Coronary artery (tissue), 2 donors: ENCODE measurements around the gene ZNF512.

Source experiments
- DNase-seq: peaks from one replicate; pipeline ENCODE4 v3.0.0-alpha.2; 2017; ENCODE audit warnings: low spot score
- H3K27ac ChIP-seq, 2 donors: fragments of 200-600 bp; sonication (generic); one replicate each; pipeline ENCODE4 v1.5.1; 2016 to 2019
- H3K4me3 ChIP-seq: fragments of 200-600 bp; sonication (generic); 2 replicates; pipeline ENCODE4 v1.5.1; 2016; ENCODE audit warnings: mild to moderate bottlenecking, moderate library complexity
- TF ChIP-seq, protein P1 (sequence below): fragments of 200-600 bp; sonication (generic); IDR thresholded peaks from one replicate; pipeline ENCODE4 v1.5.1; 2019; ENCODE audit warnings: antibody characterized with exemption

ZNF512 gene

DNA sequence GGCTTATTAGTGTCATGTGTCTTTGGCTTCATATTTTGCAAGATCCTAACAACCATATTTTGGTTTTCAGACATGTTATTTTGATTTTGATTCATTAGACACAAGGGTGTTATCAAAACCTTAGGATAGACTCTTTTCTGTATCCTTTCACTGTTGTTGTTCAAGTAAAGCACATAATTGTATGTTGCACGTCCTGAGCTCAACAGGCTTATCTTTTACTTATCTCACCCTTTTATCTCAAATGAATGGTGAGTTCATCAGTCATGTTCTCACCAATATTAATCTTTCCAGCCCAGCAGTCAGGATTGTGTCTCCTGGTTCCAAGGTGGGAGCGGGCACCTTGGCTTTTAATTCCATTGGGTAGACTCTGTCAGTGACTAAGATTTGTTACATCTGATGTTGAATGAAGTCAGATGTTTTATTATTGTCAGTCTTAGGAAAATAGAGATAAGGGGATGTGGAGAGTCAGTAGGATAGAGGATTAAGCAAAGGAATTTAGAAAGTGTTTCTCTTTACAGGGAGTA lies 57.9 kb downstream of the ZNF512 start:
- TF ChIP-seq, protein P1, sequence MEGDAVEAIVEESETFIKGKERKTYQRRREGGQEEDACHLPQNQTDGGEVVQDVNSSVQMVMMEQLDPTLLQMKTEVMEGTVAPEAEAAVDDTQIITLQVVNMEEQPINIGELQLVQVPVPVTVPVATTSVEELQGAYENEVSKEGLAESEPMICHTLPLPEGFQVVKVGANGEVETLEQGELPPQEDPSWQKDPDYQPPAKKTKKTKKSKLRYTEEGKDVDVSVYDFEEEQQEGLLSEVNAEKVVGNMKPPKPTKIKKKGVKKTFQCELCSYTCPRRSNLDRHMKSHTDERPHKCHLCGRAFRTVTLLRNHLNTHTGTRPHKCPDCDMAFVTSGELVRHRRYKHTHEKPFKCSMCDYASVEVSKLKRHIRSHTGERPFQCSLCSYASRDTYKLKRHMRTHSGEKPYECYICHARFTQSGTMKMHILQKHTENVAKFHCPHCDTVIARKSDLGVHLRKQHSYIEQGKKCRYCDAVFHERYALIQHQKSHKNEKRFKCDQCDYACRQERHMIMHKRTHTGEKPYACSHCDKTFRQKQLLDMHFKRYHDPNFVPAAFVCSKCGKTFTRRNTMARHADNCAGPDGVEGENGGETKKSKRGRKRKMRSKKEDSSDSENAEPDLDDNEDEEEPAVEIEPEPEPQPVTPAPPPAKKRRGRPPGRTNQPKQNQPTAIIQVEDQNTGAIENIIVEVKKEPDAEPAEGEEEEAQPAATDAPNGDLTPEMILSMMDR: no peak
- no peak for DNase-seq
- Histone ChIP-seq H3K4me3 (no peak overlapping the region), H3K27ac (no peak overlapping the region)

DNA sequence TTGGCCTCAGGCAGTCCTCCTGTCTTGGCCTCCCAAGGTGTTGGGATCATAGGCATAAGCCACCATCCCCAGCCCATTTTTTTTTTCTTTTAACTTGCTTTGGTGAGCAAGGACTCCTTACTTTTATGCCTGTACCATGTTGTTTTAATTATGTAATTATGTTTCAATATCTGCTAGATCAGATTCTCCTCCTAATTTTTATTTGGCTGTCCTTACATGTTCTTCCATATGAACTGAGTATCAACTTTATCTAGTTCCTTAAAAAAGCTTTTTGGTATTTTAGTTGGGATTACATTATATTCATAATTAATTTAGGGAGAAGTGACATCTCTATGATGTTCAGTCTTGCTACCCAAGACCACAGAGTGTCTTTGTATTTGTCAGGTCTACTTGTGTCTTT lies 62.4 kb downstream of the ZNF512 start:
- no peak for DNase-seq
- TF ChIP-seq, protein P1: no peak
- H3K4me3 ChIP-seq: no peak overlapping the region
- no peak overlapping the region for H3K27ac ChIP-seq

DNA sequence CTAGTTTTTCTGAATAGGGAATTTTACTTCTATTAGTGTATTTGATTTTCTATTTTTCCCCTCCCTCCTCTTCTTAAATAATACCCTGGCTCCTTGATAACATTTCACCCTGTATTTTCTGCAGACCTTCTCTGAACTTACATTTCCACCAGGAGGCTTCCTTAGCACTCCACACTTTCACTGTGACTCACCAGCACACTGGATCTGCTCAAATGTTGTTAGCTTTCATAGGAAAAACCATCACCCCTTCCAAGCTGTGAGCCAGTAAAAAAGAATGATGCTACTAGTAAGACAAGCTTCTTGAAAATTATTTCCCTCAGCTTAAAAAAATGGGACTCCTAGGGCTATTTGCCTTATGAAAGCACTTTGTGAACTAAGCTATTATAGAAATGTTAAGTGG lies 64.4 kb downstream of the ZNF512 start:
- Histone ChIP-seq H3K27ac (no peak overlapping the region), H3K4me3 (no peak overlapping the region)
- no peak for DNase-seq
- TF ChIP-seq, protein P1: no peak

DNA sequence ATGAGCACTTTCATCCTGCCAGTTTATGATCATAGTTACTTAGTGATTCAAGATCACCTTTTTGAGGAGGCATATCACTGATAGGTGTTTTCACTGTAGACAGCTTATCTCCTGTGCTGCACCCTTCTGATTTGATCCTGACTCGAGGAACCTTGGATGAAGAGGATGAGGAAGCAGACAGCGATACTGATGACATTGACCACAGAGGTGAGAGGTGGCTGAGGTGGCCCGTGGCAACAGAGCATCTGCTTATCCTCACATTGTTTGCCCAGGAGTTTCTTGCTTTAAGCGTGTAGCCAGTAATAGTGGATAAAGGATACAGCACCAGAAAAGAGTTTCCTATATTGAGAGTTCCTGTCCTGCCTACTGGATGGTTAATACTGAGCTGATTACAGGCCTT lies 64.9 kb downstream of the ZNF512 start:
- TF ChIP-seq, protein P1: no peak
- Histone ChIP-seq H3K27ac (no peak overlapping the region), H3K4me3 (no peak overlapping the region)
- DNase-seq: no peak

DNA sequence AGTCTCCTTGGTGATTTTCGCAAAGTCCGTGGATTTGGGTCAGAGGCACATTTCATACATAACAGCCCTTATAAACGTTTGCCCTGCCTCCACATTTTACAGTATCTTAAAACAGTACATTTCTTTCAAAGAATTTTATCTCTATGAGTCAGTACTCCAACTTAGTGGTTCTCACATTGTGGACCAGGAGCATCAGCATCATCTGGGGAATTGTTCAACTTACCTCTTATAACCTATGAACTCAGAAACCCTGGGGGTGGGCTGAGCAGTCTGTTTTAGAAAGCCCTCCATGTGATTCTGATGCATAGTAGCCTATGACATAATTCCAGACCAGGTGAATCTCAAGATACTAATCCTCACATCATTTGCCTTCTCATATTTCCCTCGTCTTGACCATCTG lies 68.2 kb downstream of the ZNF512 start:
- TF ChIP-seq, protein P1: no peak
- no peak for DNase-seq
- Histone ChIP-seq H3K4me3 (no peak overlapping the region), H3K27ac (no peak overlapping the region)

DNA sequence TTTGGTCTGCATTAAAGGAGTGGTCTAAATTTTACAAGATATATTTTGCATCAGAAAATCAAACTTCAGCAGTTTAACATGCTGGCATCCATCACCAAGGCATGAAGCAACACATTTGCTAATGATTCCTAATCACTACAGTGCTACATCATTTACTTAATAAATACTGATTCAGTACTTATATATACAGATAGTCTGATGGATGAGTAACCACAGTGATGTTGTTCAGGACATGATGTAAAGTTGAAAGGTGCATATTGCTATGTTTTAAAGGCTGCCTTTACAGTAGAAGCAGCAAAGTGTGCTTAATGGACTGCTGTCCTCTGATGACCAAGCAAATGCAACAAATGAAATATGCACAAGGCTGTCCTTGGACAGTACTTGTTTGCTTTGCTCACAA lies 69.5 kb downstream of the ZNF512 start:
- TF ChIP-seq, protein P1: no peak
- Histone ChIP-seq H3K4me3 (no peak overlapping the region), H3K27ac (no peak overlapping the region)

DNA sequence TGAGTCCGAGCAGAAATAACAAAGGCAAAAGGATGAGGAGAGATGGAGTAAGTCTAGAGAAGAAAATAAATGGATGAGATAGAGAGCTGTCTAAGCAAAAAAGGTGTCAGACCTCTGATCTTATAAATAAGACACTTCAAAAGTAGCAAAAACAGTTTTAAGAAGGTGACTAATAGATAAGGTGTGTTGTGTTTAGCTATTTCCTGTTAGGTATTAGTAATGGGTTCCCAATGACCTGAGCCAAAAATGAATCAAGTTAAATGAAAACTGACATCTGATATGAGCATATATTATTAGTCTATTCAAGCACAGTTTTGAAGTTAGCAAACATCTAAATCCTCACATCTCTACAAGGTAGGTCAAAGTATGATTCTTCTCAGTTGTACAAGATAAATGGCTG lies 69.9 kb downstream of the ZNF512 start:
- TF ChIP-seq, protein P1: no peak
- no peak for DNase-seq
- Histone ChIP-seq H3K27ac (no peak overlapping the region), H3K4me3 (no peak overlapping the region)

More for the DNA sequence above, 69.5 kb downstream of the ZNF512 start:
- no peak for DNase-seq
